Osteoblast (primary cell): ENCODE data around the gene AARS2. TPM values are rescaled to one million over a fixed set of nuclear protein-coding genes. Genes with fewer than 3 reads are reported as not detected.

Source experiments
- DNase-seq: peaks from one replicate; pipeline ENCODE4 v3.0.0; 2011; ENCODE audit warnings: low spot score, mixed read lengths; ENCODE audit not compliant: insufficient read length; ENCODE audit errors: missing footprints
- H2AFZ ChIP-seq: 2 replicates; pipeline ENCODE4 v1.6.0; 2011; ENCODE audit warnings: mild to moderate bottlenecking, low read length
- H3K27ac ChIP-seq: 2 replicates; pipeline ENCODE4 v1.5.1; 2011; ENCODE audit warnings: mild to moderate bottlenecking, low read depth, low read length, moderate library complexity
- H3K27me3 ChIP-seq: 2 replicates; pipeline ENCODE4 v1.6.0; 2012; ENCODE audit warnings: mild to moderate bottlenecking, control low read depth, inconsistent platforms, low read length, moderate library complexity; ENCODE audit not compliant: insufficient read depth
- H3K36me3 ChIP-seq: 2 replicates; pipeline ENCODE4 v1.5.1; 2011; ENCODE audit warnings: mild to moderate bottlenecking, low read length, control low read depth, moderate library complexity; ENCODE audit not compliant: insufficient read depth
- H3K4me1 ChIP-seq: 2 replicates; pipeline ENCODE4 v1.5.1; 2011; ENCODE audit warnings: mild to moderate bottlenecking, low read length, control low read depth, moderate library complexity; ENCODE audit not compliant: insufficient read depth
- H3K4me2 ChIP-seq: 2 replicates; pipeline ENCODE4 v1.6.0; 2011; ENCODE audit warnings: mild to moderate bottlenecking, low read length; ENCODE audit not compliant: insufficient read depth
- H3K4me3 ChIP-seq: fragments of 200-600 bp; sonication (generic); 3 replicates; pipeline ENCODE4 v1.5.1; 2012; ENCODE audit warnings: mild to moderate bottlenecking, low read length, inconsistent platforms; ENCODE audit not compliant: insufficient read depth
- H3K79me2 ChIP-seq: 2 replicates; pipeline ENCODE4 v1.6.0; 2012; ENCODE audit warnings: mild to moderate bottlenecking, low read length, control low read depth, inconsistent platforms; ENCODE audit not compliant: insufficient read depth
- H3K9me3 ChIP-seq: 2 replicates; pipeline ENCODE4 v1.5.1; 2011; ENCODE audit warnings: low read depth, low read length, control low read depth
- H4K20me1 ChIP-seq: 2 replicates; pipeline ENCODE4 v1.6.0; 2012; ENCODE audit warnings: mild to moderate bottlenecking, low read length, control low read depth; ENCODE audit not compliant: insufficient read depth
- CTCF ChIP-seq: IDR thresholded peaks from 2 replicates; pipeline ENCODE4 v1.5.1; 2011; ENCODE audit warnings: mild to moderate bottlenecking, low read depth, low read length, moderate library complexity; ENCODE audit errors: extremely low read depth
- total RNA-seq: library from RNA; depleted of rRNA; stranded (reverse); fragments of >200 nt; gene quantifications from 2 replicates; pipeline ENCODE4 v1.2.3, GENCODE V29; 2012

The AARS2 gene
- total RNA-seq, 1 donor, result 6.2 TPM

- H4K20me1 ChIP-seq, result peaks cover 51% of the 10 kb centered on the region
- peak; percentile 89 for DNase-seq
- H3K27ac ChIP-seq, result no peak overlapping the region
- no peaks in the 10 kb centered on the region for H3K9me3 ChIP-seq
- H3K27me3 ChIP-seq, result no peaks in the 10 kb centered on the region
- H3K4me1 ChIP-seq, result peaks cover 17% of the 10 kb centered on the region
- peaks cover 49% of the 10 kb centered on the region for H3K79me2 ChIP-seq
- H2AFZ ChIP-seq, result peak overlapping the region; percentile 18
- H3K4me3 ChIP-seq, result peak overlapping the region; percentile 97
- peak overlapping the region; percentile 96 for H3K4me2 ChIP-seq
- no peak for TF ChIP-seq CTCF
- peaks cover 56% of the 10 kb centered on the region for H3K36me3 ChIP-seq
Observed at GRCh38 chr6:44255871-44256774, 57.0 kb downstream of the AARS2 start.

GRCh38 chr6:44255105-44255808 lies 57.9 kb downstream of the AARS2 start:
- Histone ChIP-seq H3K36me3 (peaks cover 63% of the 10 kb centered on the region), H3K4me2 (peak overlapping the region; percentile 96), H3K4me1 (peaks cover 17% of the 10 kb centered on the region), H3K4me3 (peak overlapping the region; percentile 97), H3K9me3 (no peaks in the 10 kb centered on the region), H3K79me2 (peaks cover 58% of the 10 kb centered on the region), H2AFZ (no peak overlapping the region), H3K27me3 (no peaks in the 10 kb centered on the region), H4K20me1 (peaks cover 58% of the 10 kb centered on the region), H3K27ac (no peak overlapping the region)
- no peak for TF ChIP-seq CTCF
- DNase-seq, result peak; percentile 82

GRCh38 chr6:44254191-44255104 lies 58.7 kb downstream of the AARS2 start:
- H3K4me3 ChIP-seq, result no peak overlapping the region
- H3K4me2 ChIP-seq, result no peak overlapping the region
- H3K79me2 ChIP-seq, result peaks cover 66% of the 10 kb centered on the region
- no peak for TF ChIP-seq CTCF
- no peak overlapping the region for H2AFZ ChIP-seq
- peak; percentile 85 for DNase-seq
- peaks cover 23% of the 10 kb centered on the region for H3K4me1 ChIP-seq
- H3K27ac ChIP-seq, result no peak overlapping the region
- peaks cover 63% of the 10 kb centered on the region for H3K36me3 ChIP-seq
- H3K27me3 ChIP-seq, result no peaks in the 10 kb centered on the region
- H3K9me3 ChIP-seq, result no peaks in the 10 kb centered on the region
- peaks cover 66% of the 10 kb centered on the region for H4K20me1 ChIP-seq
